WTC11 (cell line): ENCODE data around the gene FAM217B. TPM values are rescaled to one million over a fixed set of nuclear protein-coding genes. Genes with fewer than 3 reads are reported as not detected.

Experiments used
- ATAC-seq: fragments of 200-7000 bp; cut with Tn5 transposase; 2 replicates; pipeline ENCODE4 v1.10.0; 2021; ENCODE audit warnings: mild to moderate bottlenecking, moderate library complexity
- CTCF ChIA-PET: fragments of 300-600 bp; sonication (Branson Sonifier 250); formaldehyde crosslinking; loops from one replicate; lab custom pipeline; 2021; ENCODE audit warnings: antibody characterized with exemption; lab: Charles Lee
- POLR2A ChIA-PET: fragments of 350-600 bp; sonication (Branson Sonifier 250); formaldehyde crosslinking; loops from one replicate; lab custom pipeline; 2021; ENCODE audit warnings: antibody characterized with exemption; lab: Charles Lee
- DNase-seq: peaks from one replicate; pipeline ENCODE4 v3.0.0; 2021; ENCODE audit warnings: low spot score
- H3K27ac Mint-ChIP-seq: 2 replicates; pipeline ENCODE4 v1.8.0; 2021; ENCODE audit warnings: mixed read lengths
- H3K27me3 Mint-ChIP-seq: 2 replicates; pipeline ENCODE4 v1.8.0; 2021; ENCODE audit warnings: low read depth, mild to moderate bottlenecking, moderate library complexity, mixed read lengths
- H3K36me3 Mint-ChIP-seq: 2 replicates; pipeline ENCODE4 v1.8.0; 2021; ENCODE audit warnings: mixed read lengths
- H3K4me1 Mint-ChIP-seq: 2 replicates; pipeline ENCODE4 v1.8.0; 2022; ENCODE audit warnings: mixed read lengths
- H3K4me3 Mint-ChIP-seq: 2 replicates; pipeline ENCODE4 v1.8.0; 2021; ENCODE audit warnings: mild to moderate bottlenecking, moderate library complexity, mixed read lengths
- H3K9me3 Mint-ChIP-seq: 2 replicates; pipeline ENCODE4 v1.8.0; 2021; ENCODE audit warnings: mixed read lengths
- ATF1 ChIP-seq: sonication (generic); formaldehyde crosslinking; IDR thresholded peaks from 2 replicates; pipeline ENCODE4 v1.8.1; 2023; ENCODE audit warnings: mild to moderate bottlenecking, moderate library complexity, missing genetic modification reagents
- CREM ChIP-seq: sonication (generic); formaldehyde crosslinking; IDR thresholded peaks from 2 replicates; pipeline ENCODE4 v1.8.1; 2022; ENCODE audit warnings: mild to moderate bottlenecking, missing genetic modification reagents, moderate library complexity
- ELF4 ChIP-seq: sonication (generic); formaldehyde crosslinking; IDR thresholded peaks from 2 replicates; pipeline ENCODE4 v1.8.1; 2022; ENCODE audit warnings: low read depth, mild to moderate bottlenecking, moderate library complexity, missing genetic modification reagents
- FOXP4 ChIP-seq: sonication (generic); formaldehyde crosslinking; IDR thresholded peaks from 2 replicates; pipeline ENCODE4 v1.8.0; 2022; ENCODE audit warnings: mild to moderate bottlenecking, missing genetic modification reagents
- JUN ChIP-seq: sonication (generic); formaldehyde crosslinking; IDR thresholded peaks from 2 replicates; pipeline ENCODE4 v1.8.0; 2023; ENCODE audit warnings: mild to moderate bottlenecking, missing genetic modification reagents
- KAT7 ChIP-seq: sonication (generic); formaldehyde crosslinking; IDR thresholded peaks from 2 replicates; pipeline ENCODE4 v1.8.1; 2023; ENCODE audit warnings: missing genetic modification reagents, mild to moderate bottlenecking, borderline replicate concordance
- NR2C2 ChIP-seq: sonication (generic); formaldehyde crosslinking; IDR thresholded peaks from 2 replicates; pipeline ENCODE4 v1.8.0; 2022; ENCODE audit warnings: mild to moderate bottlenecking, missing genetic modification reagents
- RORB ChIP-seq: fragments of 250-450 bp; sonication (Bioruptor Pico); IDR thresholded peaks from 2 replicates; pipeline ENCODE4 v1.9.0; 2021; ENCODE audit warnings: mild to moderate bottlenecking
- SOX15 ChIP-seq: fragments of 250-450 bp; sonication (Bioruptor Pico); IDR thresholded peaks from 2 replicates; pipeline ENCODE4 v1.9.0; 2021; ENCODE audit warnings: mild to moderate bottlenecking
- USF1 ChIP-seq: sonication (generic); formaldehyde crosslinking; IDR thresholded peaks from 2 replicates; pipeline ENCODE4 v1.8.0; 2022; ENCODE audit warnings: mild to moderate bottlenecking, missing genetic modification reagents
- USF2 ChIP-seq: sonication (generic); formaldehyde crosslinking; IDR thresholded peaks from 2 replicates; pipeline ENCODE4 v1.8.1; 2023; ENCODE audit warnings: mild to moderate bottlenecking, missing genetic modification reagents, moderate library complexity
- ZNF138 ChIP-seq: sonication (generic); formaldehyde crosslinking; conservative IDR thresholded peaks from 2 replicates; pipeline ENCODE4 v1.8.1; 2022; ENCODE audit warnings: mild to moderate bottlenecking, moderate library complexity, missing genetic modification reagents
- ZNF512 ChIP-seq: sonication (generic); formaldehyde crosslinking; IDR thresholded peaks from 2 replicates; pipeline ENCODE4 v1.8.1; 2022; ENCODE audit warnings: missing genetic modification reagents, borderline replicate concordance
- total RNA-seq: library from RNA; stranded (reverse); gene quantifications from 3 replicates; pipeline ENCODE4 v1.2.3, GENCODE V29; 2021
- TF ChIP-seq, protein P1 (sequence below): sonication (generic); formaldehyde crosslinking; IDR thresholded peaks from 2 replicates; pipeline ENCODE4 v1.8.1; 2022; ENCODE audit warnings: low read depth, mild to moderate bottlenecking, moderate library complexity, missing genetic modification reagents, borderline replicate concordance
- TF ChIP-seq, protein P2 (sequence below): sonication (generic); formaldehyde crosslinking; IDR thresholded peaks from 2 replicates; pipeline ENCODE4 v1.8.1; 2023; ENCODE audit warnings: mild to moderate bottlenecking, missing genetic modification reagents
- TF ChIP-seq, protein P3 (sequence below): sonication (generic); formaldehyde crosslinking; IDR thresholded peaks from 2 replicates; pipeline ENCODE4 v1.8.1; 2022; ENCODE audit warnings: mild to moderate bottlenecking, moderate library complexity, missing genetic modification reagents
- TF ChIP-seq, protein P4 (sequence below): sonication (generic); formaldehyde crosslinking; conservative IDR thresholded peaks from 2 replicates; pipeline ENCODE4 v1.8.1; 2023; ENCODE audit warnings: mild to moderate bottlenecking, low read depth, missing genetic modification reagents, moderate library complexity
- TF ChIP-seq, protein P5 (sequence below): sonication (generic); formaldehyde crosslinking; IDR thresholded peaks from 2 replicates; pipeline ENCODE4 v1.8.0; 2022; ENCODE audit warnings: mild to moderate bottlenecking, missing genetic modification reagents
- TF ChIP-seq, protein P6 (sequence below): fragments of 250-450 bp; sonication (Bioruptor Pico); conservative IDR thresholded peaks from 2 replicates; pipeline ENCODE4 v1.9.0; 2021; ENCODE audit warnings: mild to moderate bottlenecking

The FAM217B gene
- total RNA-seq, 1 experiment from 2014 or later: 14.8 TPM

DNA sequence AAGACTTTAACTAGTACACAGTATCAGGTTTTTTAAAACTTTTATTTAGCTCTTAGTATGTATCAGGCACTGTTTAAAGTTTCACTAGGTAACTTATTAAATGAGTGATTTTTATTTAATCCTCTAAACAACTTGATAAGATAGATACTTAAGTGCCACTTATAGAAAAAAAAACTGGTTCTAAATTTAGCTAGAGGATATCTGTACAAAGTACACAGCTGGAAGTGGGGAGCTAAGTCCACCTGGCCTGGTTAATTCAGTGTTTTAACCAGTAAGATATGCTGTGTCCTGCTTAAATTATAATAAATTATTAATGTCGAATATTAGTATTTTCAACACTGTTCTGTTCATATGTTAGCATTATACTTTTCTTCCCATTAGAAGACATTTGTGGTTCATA, 44.3 kb upstream of the FAM217B start:
- H3K4me3 Mint-ChIP-seq: no peak overlapping the region
- CTCF ChIA-PET: no interaction called here
- peaks cover 60% of the 10 kb centered on the region for H3K27me3 Mint-ChIP-seq
- TF ChIP-seq, protein P1, sequence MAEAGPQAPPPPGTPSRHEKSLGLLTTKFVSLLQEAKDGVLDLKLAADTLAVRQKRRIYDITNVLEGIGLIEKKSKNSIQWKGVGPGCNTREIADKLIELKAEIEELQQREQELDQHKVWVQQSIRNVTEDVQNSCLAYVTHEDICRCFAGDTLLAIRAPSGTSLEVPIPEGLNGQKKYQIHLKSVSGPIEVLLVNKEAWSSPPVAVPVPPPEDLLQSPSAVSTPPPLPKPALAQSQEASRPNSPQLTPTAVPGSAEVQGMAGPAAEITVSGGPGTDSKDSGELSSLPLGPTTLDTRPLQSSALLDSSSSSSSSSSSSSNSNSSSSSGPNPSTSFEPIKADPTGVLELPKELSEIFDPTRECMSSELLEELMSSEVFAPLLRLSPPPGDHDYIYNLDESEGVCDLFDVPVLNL (CRISPR knock-in tag): no peak
- TF ChIP-seq ATF1 (CRISPR knock-in tag): no peak
- no peak for TF ChIP-seq FOXP4 (CRISPR knock-in tag)
- no peak for TF ChIP-seq CREM (CRISPR knock-in tag)
- no peak for TF ChIP-seq JUN (CRISPR knock-in tag)
- TF ChIP-seq, protein P2, sequence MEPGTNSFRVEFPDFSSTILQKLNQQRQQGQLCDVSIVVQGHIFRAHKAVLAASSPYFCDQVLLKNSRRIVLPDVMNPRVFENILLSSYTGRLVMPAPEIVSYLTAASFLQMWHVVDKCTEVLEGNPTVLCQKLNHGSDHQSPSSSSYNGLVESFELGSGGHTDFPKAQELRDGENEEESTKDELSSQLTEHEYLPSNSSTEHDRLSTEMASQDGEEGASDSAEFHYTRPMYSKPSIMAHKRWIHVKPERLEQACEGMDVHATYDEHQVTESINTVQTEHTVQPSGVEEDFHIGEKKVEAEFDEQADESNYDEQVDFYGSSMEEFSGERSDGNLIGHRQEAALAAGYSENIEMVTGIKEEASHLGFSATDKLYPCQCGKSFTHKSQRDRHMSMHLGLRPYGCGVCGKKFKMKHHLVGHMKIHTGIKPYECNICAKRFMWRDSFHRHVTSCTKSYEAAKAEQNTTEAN (CRISPR knock-in tag): no peak
- TF ChIP-seq KAT7 (CRISPR knock-in tag): no peak
- TF ChIP-seq RORB (CRISPR knock-in tag): no peak
- no peak for TF ChIP-seq NR2C2 (CRISPR knock-in tag)
- TF ChIP-seq, protein P3, sequence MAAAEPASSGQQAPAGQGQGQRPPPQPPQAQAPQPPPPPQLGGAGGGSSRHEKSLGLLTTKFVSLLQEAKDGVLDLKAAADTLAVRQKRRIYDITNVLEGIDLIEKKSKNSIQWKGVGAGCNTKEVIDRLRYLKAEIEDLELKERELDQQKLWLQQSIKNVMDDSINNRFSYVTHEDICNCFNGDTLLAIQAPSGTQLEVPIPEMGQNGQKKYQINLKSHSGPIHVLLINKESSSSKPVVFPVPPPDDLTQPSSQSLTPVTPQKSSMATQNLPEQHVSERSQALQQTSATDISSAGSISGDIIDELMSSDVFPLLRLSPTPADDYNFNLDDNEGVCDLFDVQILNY (CRISPR knock-in tag): no peak
- no peak for TF ChIP-seq USF1
- no peak for TF ChIP-seq ZNF138 (CRISPR knock-in tag)
- TF ChIP-seq, all 79 proteins: peak for 0
- Mint-ChIP-seq H3K27ac (no peak overlapping the region), H3K4me1 (0 out of 2 replicates have a peak, but pooled peaks cover under 1% of the 10 kb centered on the region), H3K9me3 (no peaks in the 10 kb centered on the region), H3K36me3 (no peaks in the 10 kb centered on the region)
- DNase-seq: no peak
- ATAC-seq: no peak
- POLR2A ChIA-PET: no interaction called here

DNA sequence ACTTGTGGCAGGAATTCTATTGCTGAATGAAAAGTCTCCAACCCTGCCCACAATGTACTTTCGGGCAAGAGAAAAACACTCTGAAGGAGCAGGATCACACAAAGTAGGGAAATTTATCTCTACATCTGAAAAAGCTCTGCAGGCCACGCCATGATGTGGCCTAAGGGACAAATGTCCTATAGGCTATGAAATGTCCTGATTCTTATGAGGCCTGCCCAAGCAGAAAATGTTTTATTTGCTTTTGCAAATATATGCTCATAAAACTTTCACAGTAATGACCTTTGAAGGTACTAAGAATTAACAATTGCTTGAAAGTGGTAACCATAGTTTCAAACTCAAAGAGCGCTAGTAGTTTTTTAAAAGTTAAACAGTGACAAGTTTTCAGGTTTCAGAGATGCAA, 37.7 kb upstream of the FAM217B start:
- no peak for ATAC-seq
- Mint-ChIP-seq H3K9me3 (no peaks in the 10 kb centered on the region), H3K27ac (no peak overlapping the region), H3K4me1 (peaks cover 4% of the 10 kb centered on the region; the same call in 1 of the 2 replicates), H3K27me3 (peaks cover 62% of the 10 kb centered on the region), H3K36me3 (no peaks in the 10 kb centered on the region), H3K4me3 (no peak overlapping the region)
- no peak for DNase-seq
- POLR2A ChIA-PET: no interaction called here
- CTCF ChIA-PET: no interaction called here
- TF ChIP-seq USF2 (CRISPR knock-in tag): no peak
- TF ChIP-seq ZNF512 (CRISPR knock-in tag): no peak
- TF ChIP-seq SOX15 (CRISPR knock-in tag): no peak
- TF ChIP-seq ELF4 (CRISPR knock-in tag): no peak
- TF ChIP-seq, protein P4, sequence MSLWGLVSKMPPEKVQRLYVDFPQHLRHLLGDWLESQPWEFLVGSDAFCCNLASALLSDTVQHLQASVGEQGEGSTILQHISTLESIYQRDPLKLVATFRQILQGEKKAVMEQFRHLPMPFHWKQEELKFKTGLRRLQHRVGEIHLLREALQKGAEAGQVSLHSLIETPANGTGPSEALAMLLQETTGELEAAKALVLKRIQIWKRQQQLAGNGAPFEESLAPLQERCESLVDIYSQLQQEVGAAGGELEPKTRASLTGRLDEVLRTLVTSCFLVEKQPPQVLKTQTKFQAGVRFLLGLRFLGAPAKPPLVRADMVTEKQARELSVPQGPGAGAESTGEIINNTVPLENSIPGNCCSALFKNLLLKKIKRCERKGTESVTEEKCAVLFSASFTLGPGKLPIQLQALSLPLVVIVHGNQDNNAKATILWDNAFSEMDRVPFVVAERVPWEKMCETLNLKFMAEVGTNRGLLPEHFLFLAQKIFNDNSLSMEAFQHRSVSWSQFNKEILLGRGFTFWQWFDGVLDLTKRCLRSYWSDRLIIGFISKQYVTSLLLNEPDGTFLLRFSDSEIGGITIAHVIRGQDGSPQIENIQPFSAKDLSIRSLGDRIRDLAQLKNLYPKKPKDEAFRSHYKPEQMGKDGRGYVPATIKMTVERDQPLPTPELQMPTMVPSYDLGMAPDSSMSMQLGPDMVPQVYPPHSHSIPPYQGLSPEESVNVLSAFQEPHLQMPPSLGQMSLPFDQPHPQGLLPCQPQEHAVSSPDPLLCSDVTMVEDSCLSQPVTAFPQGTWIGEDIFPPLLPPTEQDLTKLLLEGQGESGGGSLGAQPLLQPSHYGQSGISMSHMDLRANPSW (CRISPR knock-in tag): no peak
- TF ChIP-seq, protein P5, sequence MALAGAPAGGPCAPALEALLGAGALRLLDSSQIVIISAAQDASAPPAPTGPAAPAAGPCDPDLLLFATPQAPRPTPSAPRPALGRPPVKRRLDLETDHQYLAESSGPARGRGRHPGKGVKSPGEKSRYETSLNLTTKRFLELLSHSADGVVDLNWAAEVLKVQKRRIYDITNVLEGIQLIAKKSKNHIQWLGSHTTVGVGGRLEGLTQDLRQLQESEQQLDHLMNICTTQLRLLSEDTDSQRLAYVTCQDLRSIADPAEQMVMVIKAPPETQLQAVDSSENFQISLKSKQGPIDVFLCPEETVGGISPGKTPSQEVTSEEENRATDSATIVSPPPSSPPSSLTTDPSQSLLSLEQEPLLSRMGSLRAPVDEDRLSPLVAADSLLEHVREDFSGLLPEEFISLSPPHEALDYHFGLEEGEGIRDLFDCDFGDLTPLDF (CRISPR knock-in tag): no peak
- TF ChIP-seq, protein P6, sequence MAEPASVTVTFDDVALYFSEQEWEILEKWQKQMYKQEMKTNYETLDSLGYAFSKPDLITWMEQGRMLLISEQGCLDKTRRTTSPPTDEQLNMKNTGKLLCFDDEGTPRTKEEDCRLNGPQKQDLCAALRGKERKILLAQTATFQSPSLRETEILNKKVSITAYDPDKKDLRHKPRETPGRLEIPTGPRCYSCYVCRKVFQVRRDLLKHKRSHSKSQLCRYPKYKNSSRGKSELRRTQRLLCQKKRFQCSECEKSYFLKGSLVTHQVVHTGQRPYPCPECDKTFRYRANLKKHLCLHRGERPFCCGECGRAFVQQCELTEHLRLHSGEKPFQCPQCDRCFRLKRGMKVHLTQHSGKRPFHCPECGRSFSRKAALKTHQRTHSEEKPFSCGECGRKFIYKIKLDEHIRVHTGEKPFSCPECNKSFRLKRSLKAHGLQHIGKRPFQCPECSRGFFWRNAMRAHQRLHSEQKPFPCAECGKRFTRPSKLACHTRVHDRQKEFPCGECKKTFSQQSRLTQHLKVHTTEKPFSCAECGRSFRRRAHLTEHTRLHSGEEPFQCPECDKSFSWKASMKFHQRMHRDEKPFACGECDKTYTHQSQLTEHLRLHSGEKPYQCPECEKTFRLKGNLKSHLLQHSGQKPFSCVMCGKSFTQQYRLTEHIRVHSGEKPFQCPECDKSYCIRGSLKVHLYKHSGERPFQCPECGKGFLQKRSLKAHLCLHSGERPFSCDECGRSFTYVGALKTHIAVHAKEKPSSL (CRISPR knock-in tag): no peak
- no peak for TF ChIP-seq USF1
